LNCaP clone FGC (cell line): ENCODE data around the gene KPNA3.

Source experiments
- DNase-seq: peaks from one replicate; pipeline ENCODE4 v3.0.0-alpha.2; 2011; ENCODE audit warnings: low read depth
- H3K4me3 ChIP-seq: 2 replicates; pipeline ENCODE4 v1.5.1; 2011; ENCODE audit warnings: mild to moderate bottlenecking, low read depth, low read length, control low read depth
- TF ChIP-seq, protein P1 (sequence below): IDR thresholded peaks from 2 replicates; pipeline ENCODE4 v1.5.1; 2012; ENCODE audit warnings: mild to moderate bottlenecking; ENCODE audit not compliant: control insufficient read depth, insufficient read depth; ENCODE audit errors: extremely low read depth

The KPNA3 gene

DNA sequence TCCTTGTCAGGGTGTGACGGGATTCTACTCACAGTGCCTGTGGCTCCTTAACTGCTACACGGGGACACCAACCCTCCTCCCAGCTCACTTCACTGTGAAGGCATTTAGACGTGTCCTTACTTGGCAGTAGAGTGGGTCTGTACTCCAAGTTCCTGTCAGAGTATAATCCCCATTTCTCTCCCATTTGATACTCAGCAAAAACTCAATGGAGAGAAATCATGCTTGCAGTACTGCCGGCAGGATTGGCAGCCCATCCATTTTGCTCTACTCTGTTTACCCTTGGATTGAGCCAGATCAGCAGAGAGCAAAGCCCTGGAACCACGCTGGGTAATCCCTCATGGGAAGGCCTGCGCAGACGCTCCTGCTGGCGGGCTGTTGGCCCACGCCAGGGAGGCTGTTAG lies 135.2 kb downstream of the KPNA3 start:
- DNase-seq: no peak
- H3K4me3 ChIP-seq: no peak overlapping the region
- TF ChIP-seq, protein P1, sequence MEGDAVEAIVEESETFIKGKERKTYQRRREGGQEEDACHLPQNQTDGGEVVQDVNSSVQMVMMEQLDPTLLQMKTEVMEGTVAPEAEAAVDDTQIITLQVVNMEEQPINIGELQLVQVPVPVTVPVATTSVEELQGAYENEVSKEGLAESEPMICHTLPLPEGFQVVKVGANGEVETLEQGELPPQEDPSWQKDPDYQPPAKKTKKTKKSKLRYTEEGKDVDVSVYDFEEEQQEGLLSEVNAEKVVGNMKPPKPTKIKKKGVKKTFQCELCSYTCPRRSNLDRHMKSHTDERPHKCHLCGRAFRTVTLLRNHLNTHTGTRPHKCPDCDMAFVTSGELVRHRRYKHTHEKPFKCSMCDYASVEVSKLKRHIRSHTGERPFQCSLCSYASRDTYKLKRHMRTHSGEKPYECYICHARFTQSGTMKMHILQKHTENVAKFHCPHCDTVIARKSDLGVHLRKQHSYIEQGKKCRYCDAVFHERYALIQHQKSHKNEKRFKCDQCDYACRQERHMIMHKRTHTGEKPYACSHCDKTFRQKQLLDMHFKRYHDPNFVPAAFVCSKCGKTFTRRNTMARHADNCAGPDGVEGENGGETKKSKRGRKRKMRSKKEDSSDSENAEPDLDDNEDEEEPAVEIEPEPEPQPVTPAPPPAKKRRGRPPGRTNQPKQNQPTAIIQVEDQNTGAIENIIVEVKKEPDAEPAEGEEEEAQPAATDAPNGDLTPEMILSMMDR: no peak

DNA sequence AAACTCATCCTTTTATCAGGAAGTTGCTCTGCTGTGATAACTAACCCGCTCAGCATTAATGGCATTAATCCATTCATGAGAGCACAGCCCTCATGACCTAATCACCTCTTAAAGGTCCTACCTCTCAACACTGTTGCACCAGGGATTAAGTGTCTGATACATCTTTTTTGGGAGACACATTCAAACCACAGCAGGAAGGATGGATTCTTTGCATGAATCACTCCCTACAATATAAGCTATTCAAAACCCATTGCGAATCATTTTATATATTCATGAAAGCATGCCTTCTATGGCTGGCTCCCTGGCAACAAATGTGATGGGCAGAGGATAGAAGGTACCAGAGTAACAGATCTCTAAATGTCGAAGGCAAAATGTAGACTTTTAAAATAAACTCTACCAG lies 136.6 kb downstream of the KPNA3 start:
- TF ChIP-seq, protein P1: no peak
- H3K4me3 ChIP-seq: no peak overlapping the region
- DNase-seq: no peak

DNA sequence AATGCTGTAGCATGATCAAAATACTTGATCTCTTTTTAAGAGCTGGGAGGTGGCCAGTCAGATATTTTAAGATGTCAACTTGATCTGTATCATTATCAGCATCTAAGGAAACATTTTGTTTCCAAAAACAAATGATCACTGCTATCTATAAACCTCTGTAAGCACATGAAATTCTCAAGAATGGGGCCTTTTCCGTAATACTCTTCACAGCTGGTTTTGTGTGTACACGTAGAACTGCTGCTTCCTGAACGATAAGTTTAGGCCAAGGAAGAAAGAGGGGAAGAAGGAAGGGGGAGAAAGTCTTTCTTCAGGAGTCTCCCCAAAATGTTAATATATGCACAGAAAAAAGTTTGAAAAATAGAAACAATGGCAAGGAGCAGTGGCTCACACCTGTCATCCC lies 138.5 kb downstream of the KPNA3 start:
- TF ChIP-seq, protein P1: no peak
- no peak for DNase-seq
- H3K4me3 ChIP-seq: no peak overlapping the region

DNA sequence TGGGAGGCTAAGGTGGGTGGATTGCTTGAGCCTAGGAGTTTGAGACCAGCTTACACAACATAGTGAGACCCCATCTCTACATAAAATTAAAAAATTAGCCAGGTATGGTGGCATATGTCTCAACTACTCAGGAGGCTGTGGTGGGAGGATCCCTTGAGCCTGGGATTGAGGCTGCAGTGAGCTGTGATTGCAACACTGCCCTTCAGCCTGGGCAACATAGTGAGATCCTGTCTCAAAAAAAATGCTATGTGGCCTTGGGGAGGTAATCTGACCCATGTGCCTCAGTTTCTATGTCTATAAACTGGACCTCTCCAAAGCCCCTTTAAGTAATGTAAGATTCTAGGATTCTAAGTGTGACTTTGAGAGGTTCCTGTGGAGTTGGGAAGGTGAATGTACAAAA lies 139.0 kb downstream of the KPNA3 start:
- no peak for DNase-seq
- TF ChIP-seq, protein P1: no peak
- H3K4me3 ChIP-seq: no peak overlapping the region

DNA sequence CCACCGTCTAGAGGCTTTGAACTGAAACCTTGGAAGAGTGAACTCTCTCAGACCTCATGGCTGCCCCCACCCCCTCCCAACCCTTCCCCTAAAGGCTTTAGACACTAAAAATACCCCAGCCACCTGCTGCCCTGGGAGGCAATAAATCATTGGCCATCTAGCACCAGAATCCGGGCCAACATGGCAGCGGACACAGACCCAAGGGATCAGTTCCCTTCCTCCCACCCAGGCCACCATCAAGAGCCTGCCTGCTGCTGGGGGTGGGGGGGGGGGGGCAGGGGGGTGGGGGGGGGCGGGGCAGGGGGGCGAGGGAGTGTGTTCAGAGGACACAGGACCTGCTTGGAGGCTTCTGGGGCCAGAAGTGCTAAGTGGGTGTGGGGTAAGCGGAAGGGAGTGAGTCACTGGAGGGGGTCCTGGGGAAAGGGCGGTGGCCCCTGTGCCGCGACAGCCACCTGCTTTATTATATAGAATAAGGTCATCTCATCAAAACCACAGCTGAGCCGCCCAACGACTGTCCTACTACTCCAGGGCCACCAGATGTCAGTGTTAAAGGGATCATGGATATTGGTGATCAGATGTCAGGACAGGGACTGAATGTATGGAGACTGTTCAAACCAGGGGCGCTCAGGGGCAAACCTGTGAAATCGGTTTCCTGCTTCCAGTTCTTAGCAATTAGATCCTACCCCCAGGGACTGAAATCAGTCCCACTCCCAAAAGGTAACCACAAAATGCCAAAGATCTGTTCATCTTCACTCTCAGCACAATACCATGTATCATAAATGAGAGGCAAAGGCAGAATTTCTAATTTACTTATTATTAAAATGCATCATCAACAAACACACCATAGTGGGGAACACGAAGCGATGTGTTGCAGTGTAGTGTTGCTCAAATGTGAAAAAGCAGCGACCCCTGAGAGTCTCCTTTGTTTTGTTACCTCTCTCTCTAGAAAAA lies 139.9 kb downstream of the KPNA3 start:
- TF ChIP-seq, protein P1: peak; percentile 75
- DNase-seq: peak; percentile 23
- no peak overlapping the region for H3K4me3 ChIP-seq

DNA sequence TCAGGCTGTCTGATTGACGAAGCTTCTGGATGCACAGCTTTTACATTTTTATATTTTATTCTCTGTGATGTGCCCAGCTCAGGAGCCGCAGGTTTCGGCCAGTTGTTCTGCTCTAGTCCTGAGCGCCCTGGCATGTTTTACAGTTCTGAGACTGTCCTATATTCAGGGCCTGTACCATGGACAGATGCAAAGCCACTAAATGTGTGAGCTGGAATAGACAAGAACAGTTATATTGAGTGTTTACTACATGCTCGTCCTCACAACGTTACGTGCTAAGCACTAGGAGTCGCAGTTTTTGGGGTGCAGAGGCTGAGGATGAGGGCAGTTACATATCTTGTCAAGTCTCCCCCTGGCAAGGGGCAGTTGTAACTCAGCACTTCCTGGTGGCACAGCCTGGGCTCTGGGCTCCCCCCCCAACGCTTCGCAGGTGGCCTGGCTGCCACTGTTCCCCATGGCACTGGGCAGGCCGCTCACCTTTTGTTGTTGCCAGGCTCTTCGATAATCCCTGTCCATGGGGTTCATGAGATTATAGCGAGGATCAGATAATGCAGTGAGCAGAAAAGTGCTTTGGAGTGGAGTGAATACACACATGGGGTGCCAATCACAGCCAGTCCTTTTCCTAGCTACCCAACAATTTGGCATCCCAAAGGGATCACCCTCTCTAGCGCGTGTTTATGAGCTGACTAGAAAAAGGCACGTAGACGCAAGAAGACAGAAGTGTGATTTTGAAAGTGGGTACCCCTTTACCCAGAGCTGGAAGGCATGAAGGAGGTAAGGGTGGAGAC lies 140.7 kb downstream of the KPNA3 start:
- TF ChIP-seq, protein P1: no peak
- DNase-seq: no peak

DNA sequence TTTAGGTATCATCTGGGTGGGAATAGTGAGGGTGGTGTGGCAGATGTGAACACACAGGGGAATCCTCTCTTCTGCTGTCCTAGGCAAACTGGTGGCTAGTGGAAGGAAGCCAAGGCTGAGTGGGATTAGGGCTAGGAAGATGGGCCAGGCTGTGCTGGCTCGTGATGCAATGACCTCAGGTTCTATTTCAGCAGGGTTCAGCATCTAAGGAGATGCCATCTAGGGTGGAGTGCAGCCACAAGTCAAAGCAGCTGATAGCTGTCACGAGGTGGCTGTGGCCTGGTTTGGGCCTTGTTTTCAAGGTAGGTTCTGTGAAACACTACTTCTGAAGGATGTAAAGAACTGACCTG lies 142.5 kb downstream of the KPNA3 start:
- TF ChIP-seq, protein P1: no peak
- H3K4me3 ChIP-seq: no peak overlapping the region
- DNase-seq: no peak

More for the DNA sequence above, 140.7 kb downstream of the KPNA3 start:
- no peak overlapping the region for H3K4me3 ChIP-seq
